Measurements from ENCODE around the gene MRS2.

The MRS2 gene

GRCh38 chr6:24454452-24454851 lies 51.7 kb downstream of the MRS2 start:
- no peak for DNase-seq (ENCODE audit: low read depth)
- H3K4me3 ChIP-seq (ENCODE audit: low read depth, low read length): no peak overlapping the region
- TF ChIP-seq CTCF (IDR thresholded peaks at IDR 0.05; ENCODE audit: low read depth, low read length, missing control alignments): no peak

GRCh38 chr6:24455061-24455460 lies 52.3 kb downstream of the MRS2 start:
- no peak for DNase-seq (ENCODE audit: low read depth)
- TF ChIP-seq CTCF (IDR thresholded peaks at IDR 0.05; ENCODE audit: low read depth, low read length, missing control alignments): no peak

GRCh38 chr6:24458134-24458533 lies 55.4 kb downstream of the MRS2 start:
- TF ChIP-seq CTCF (IDR thresholded peaks at IDR 0.05; ENCODE audit: low read depth, low read length, missing control alignments): no peak
- no peak for DNase-seq (ENCODE audit: low read depth)
- H3K4me3 ChIP-seq (ENCODE audit: low read depth, low read length): no peak overlapping the region

More at GRCh38 chr6:24455061-24455460, 52.3 kb downstream of the MRS2 start:
- no peak overlapping the region for H3K4me3 ChIP-seq (ENCODE audit: low read depth, low read length)

- no peak for DNase-seq (ENCODE audit: low read depth)
- no peak for TF ChIP-seq CTCF (IDR thresholded peaks at IDR 0.05; ENCODE audit: low read depth, low read length, missing control alignments)
- H3K4me3 ChIP-seq (ENCODE audit: low read depth, low read length): no peak overlapping the region
These were observed 56.2 kb downstream of the MRS2 start for GRCh38 chr6:24458941-24459340.

GRCh38 chr6:24460966-24461365 lies 58.2 kb downstream of the MRS2 start:
- no peak for TF ChIP-seq CTCF (IDR thresholded peaks at IDR 0.05; ENCODE audit: low read depth, low read length, missing control alignments)
- DNase-seq (ENCODE audit: low read depth): no peak
- H3K4me3 ChIP-seq (ENCODE audit: low read depth, low read length): no peak overlapping the region

- no peak overlapping the region for H3K4me3 ChIP-seq (ENCODE audit: low read depth, low read length)
- DNase-seq (ENCODE audit: low read depth): no peak
- TF ChIP-seq CTCF (IDR thresholded peaks at IDR 0.05; ENCODE audit: low read depth, low read length, missing control alignments): no peak
These were observed 61.7 kb downstream of the MRS2 start for GRCh38 chr6:24464253-24465038.

GRCh38 chr6:24469811-24470210 lies 67.1 kb downstream of the MRS2 start:
- no peak overlapping the region for H3K4me3 ChIP-seq (ENCODE audit: low read depth, low read length)
- no peak for TF ChIP-seq CTCF (IDR thresholded peaks at IDR 0.05; ENCODE audit: low read depth, low read length, missing control alignments)
- DNase-seq (ENCODE audit: low read depth): no peak

Data from GM12864 (cell line).